T47D (cell line): ENCODE measurements around the gene DTD1.

Source experiments
- DNase-seq, 2 experiments: peaks; one replicate each; pipeline versions ENCODE4 v3.0.0 to v3.0.0-alpha.2; 2011 to 2012; ENCODE audit warnings: low read depth in 1 of 2, low spot score in 1 of 2
- JUND ChIP-seq: IDR thresholded peaks from 2 replicates; pipeline ENCODE4 v1.6.1; 2012; ENCODE audit warnings: low read depth
- in situ Hi-C: cut with HindIII; loops from 2 replicates; pipeline ENCODE4 v1.10.0; 2016; ENCODE audit warnings: low sequenced_read_pairs, low pct_unique_long_range_greater_than_20kb

Gene DTD1

DNA sequence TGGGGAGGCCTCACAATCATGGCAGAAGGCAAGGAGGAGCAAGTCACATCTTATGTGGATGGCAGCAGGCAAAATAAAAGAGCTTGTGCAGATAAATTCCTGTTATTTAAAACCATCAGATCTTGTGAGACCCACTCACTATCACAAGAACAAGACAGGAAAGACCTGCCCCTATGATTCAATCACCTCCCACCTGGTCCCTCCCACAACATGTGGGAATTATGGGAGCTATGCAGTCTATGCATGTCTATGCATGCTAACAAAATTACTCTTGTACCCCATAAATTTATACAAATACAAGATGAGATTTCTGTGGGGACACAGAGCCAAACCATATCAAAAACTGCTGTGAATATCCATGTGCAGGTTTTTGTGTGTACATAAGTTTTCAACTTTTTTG is 200.2 kb downstream of the DTD1 start:
- no peak for DNase-seq
- TF ChIP-seq JUND = no peak
- in situ Hi-C loops = no loop called here

GRCh38 chr20:18790787-18791186 is 202.9 kb downstream of the DTD1 start:
- TF ChIP-seq JUND = no peak

GRCh38 chr20:18793625-18794427 is 206.0 kb downstream of the DTD1 start:
- peak; percentile 82 to 95 for DNase-seq
- no peak for TF ChIP-seq JUND
- in situ Hi-C loops = no loop called here

More at GRCh38 chr20:18790787-18791186, 202.9 kb downstream of the DTD1 start:
- in situ Hi-C loops = no loop called here
- no peak for DNase-seq

DNA sequence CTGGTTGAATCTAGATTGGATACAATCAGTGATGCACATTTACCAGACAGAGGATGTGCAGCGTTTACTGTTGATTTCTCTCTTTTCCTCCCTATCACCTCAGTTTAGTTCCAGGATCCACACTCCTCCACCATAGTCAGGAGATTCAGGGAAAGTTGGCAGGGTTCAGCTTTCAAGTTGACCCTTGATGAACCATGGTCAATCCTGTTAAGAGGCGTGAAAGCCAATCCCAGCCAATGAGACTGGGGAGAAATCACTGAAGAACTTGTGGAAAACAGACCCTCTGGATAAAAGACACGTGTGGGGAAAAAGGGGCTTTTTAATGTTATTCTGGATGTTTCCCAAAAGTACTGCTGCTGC is 206.6 kb downstream of the DTD1 start:
- in situ Hi-C loops = no loop called here
- DNase-seq = no peak
- TF ChIP-seq JUND = no peak

GRCh38 chr20:18795366-18795765 is 207.5 kb downstream of the DTD1 start:
- DNase-seq = no peak
- TF ChIP-seq JUND = no peak
- in situ Hi-C loops = no loop called here

GRCh38 chr20:18796282-18796833 is 208.5 kb downstream of the DTD1 start:
- no peak for TF ChIP-seq JUND
- DNase-seq = no peak
- in situ Hi-C loops = no loop called here

- in situ Hi-C loops = no loop called here
- no peak for DNase-seq
- no peak for TF ChIP-seq JUND
Observed at GRCh38 chr20:18801516-18801915, 213.7 kb downstream of the DTD1 start.

- in situ Hi-C loops = no loop called here
- no peak for DNase-seq
- TF ChIP-seq JUND = no peak
Observed at GRCh38 chr20:18802012-18802634, 214.3 kb downstream of the DTD1 start.

DNA sequence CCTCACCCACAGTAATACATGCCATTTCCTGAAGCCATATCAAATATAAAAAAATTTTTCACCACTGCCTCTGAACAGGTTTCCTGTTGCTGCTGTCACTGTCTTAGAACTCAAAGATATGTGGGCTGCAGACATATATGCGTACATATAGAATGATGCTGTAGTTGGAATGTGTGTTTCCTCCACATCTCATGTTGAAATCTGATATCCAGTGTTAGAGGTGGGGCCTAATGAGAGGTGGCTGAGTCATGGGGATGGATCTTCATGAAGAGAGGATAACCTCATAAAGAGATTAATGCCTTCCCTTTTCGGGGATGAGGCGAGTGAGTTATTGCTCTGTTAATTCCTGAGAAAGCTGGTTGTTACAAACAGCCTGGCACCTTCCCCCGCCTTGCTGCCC is 218.0 kb downstream of the DTD1 start:
- DNase-seq = no peak
- in situ Hi-C loops = no loop called here
- no peak for TF ChIP-seq JUND

GRCh38 chr20:18808712-18809111 is 220.9 kb downstream of the DTD1 start:
- no peak for TF ChIP-seq JUND
- in situ Hi-C loops = no loop called here
- no peak for DNase-seq

GRCh38 chr20:18811186-18811585 is 223.3 kb downstream of the DTD1 start:
- no peak for DNase-seq
- in situ Hi-C loops = no loop called here
- no peak for TF ChIP-seq JUND

DNA sequence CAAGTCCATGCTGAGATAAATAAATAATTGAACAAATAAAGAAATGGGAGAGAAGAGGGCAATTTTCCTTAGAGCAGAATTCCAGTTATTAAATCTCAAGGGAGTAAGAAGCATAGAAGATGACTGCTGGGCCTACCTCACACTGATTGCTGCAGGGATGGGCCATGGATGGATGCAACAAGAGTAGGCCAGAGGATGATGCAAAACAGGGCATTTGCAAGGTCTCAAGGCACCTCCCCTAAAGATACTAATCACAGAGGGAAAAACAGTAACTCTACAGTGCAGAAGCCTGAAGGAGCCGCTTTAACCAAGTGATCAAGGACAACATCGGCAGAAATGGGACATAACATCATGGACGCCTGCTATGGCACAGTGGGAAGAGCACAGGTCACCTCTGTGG is 224.1 kb downstream of the DTD1 start:
- in situ Hi-C loops = no loop called here
- no peak for TF ChIP-seq JUND
- no peak for DNase-seq

GRCh38 chr20:18813483-18813882 is 225.6 kb downstream of the DTD1 start, which contains the start of gene SCP2D1:
Gene SCP2D1 (plus strand): TSS chr20:18813783. CDS start chr20:18813816, 33 bp downstream.
- in situ Hi-C loops = no loop called here
- no peak for DNase-seq
- no peak for TF ChIP-seq JUND
